Measurements from ENCODE around the gene CCDC194. TPM values are rescaled to one million over a fixed set of nuclear protein-coding genes. Genes with fewer than 3 reads are reported as not detected.
A peak's percentile ranks its signal among the peaks of the same experiment; 100 is the strongest.

Gene CCDC194
- total RNA-seq, 1 donor from 2014 or later, result 0.56 TPM

GRCh38 chr19:17348700-17349099 lies 45.3 kb downstream of the CCDC194 start:
- DNase-seq (ENCODE audit: low spot score), result peak; percentile 65
- Histone ChIP-seq H4K20me1 (ENCODE audit: low read depth) (no peaks in the 10 kb centered on the region), H3F3A (ENCODE audit: low read depth) (peaks cover 16% of the 10 kb centered on the region), H2AFZ (replicated peaks) (peak overlapping the region; percentile 92), H3K27ac (no peak overlapping the region), H3K9me3 (ENCODE audit: low read depth) (no peaks in the 10 kb centered on the region), H3K4me2 (peak overlapping the region; percentile 69), H3K4me3 (peak overlapping the region; percentile 12), H3K36me3 (no peaks in the 10 kb centered on the region), H3K4me1 (peaks cover 5% of the 10 kb centered on the region), H3K79me2 (ENCODE audit: low read depth) (no peaks in the 10 kb centered on the region), H3K27me3 (no peaks in the 10 kb centered on the region), H3K9ac (no peak overlapping the region)
- Mint-ChIP-seq H3K27ac (peak overlapping the region; percentile 92), H3K27me3 (ENCODE audit: insufficient read depth, low read depth) (peaks cover 15% of the 10 kb centered on the region), H3K9me3 (no peaks in the 10 kb centered on the region), H3K4me1 (peaks cover 16% of the 10 kb centered on the region), H3K4me3 (no peak overlapping the region), H3K36me3 (no peaks in the 10 kb centered on the region)
- TF ChIP-seq EZH2phosphoT487 (IDR thresholded peaks at IDR 0.05) (no peak), EZH2 (IDR thresholded peaks at IDR 0.05) (no peak), CTCF (IDR thresholded peaks at IDR 0.05) (no peak)

- H3K27ac ChIP-seq, result no peak overlapping the region
- H3K9ac ChIP-seq, result no peak overlapping the region
- Mint-ChIP-seq H3K4me3 (no peak overlapping the region), H3K36me3 (no peaks in the 10 kb centered on the region), H3K27ac (no peak overlapping the region), H3K9me3 (no peaks in the 10 kb centered on the region), H3K4me1 (peaks cover 13% of the 10 kb centered on the region), H3K27me3 (ENCODE audit: insufficient read depth, low read depth) (peaks cover 11% of the 10 kb centered on the region)
- no peak overlapping the region for H3K4me3 ChIP-seq
- H3K79me2 ChIP-seq (ENCODE audit: low read depth), result no peaks in the 10 kb centered on the region
- TF ChIP-seq EZH2 (IDR thresholded peaks at IDR 0.05) (no peak), EZH2phosphoT487 (IDR thresholded peaks at IDR 0.05) (no peak), CTCF (IDR thresholded peaks at IDR 0.05) (no peak)
- no peaks in the 10 kb centered on the region for H3K27me3 ChIP-seq
- no peak for DNase-seq (ENCODE audit: low spot score)
- no peaks in the 10 kb centered on the region for H3K36me3 ChIP-seq
- H3F3A ChIP-seq (ENCODE audit: low read depth), result peaks cover 16% of the 10 kb centered on the region
- no peaks in the 10 kb centered on the region for H4K20me1 ChIP-seq (ENCODE audit: low read depth)
- H2AFZ ChIP-seq (replicated peaks), result no peak overlapping the region
- no peaks in the 10 kb centered on the region for H3K9me3 ChIP-seq (ENCODE audit: low read depth)
- peaks cover 5% of the 10 kb centered on the region for H3K4me1 ChIP-seq
- H3K4me2 ChIP-seq, result no peak overlapping the region
Observed at GRCh38 chr19:17347877-17348276, 46.1 kb downstream of the CCDC194 start.

- H3K4me1 Mint-ChIP-seq, result peaks cover 13% of the 10 kb centered on the region
- H3F3A ChIP-seq (ENCODE audit: low read depth), result peaks cover 16% of the 10 kb centered on the region
- H3K27ac Mint-ChIP-seq, result no peak overlapping the region
Observed at GRCh38 chr19:17347361-17347760, 46.6 kb downstream of the CCDC194 start.

GRCh38 chr19:17346109-17346671 lies 47.8 kb downstream of the CCDC194 start:
- H3K4me1 Mint-ChIP-seq, result peaks cover 9% of the 10 kb centered on the region
- Histone ChIP-seq H3K36me3 (no peaks in the 10 kb centered on the region), H3K4me2 (no peak overlapping the region), H3K4me1 (peaks cover 5% of the 10 kb centered on the region), H2AFZ (replicated peaks) (no peak overlapping the region), H4K20me1 (ENCODE audit: low read depth) (no peaks in the 10 kb centered on the region), H3K27me3 (no peaks in the 10 kb centered on the region), H3K27ac (no peak overlapping the region), H3K9ac (no peak overlapping the region), H3F3A (ENCODE audit: low read depth) (peaks cover 16% of the 10 kb centered on the region), H3K9me3 (ENCODE audit: low read depth) (no peaks in the 10 kb centered on the region), H3K79me2 (ENCODE audit: low read depth) (no peaks in the 10 kb centered on the region), H3K4me3 (no peak overlapping the region)
- H3K36me3 Mint-ChIP-seq, result no peaks in the 10 kb centered on the region
- peaks cover 7% of the 10 kb centered on the region for H3K27me3 Mint-ChIP-seq (ENCODE audit: insufficient read depth, low read depth)
- peak; percentile 83 for DNase-seq (ENCODE audit: low spot score)
- no peak overlapping the region for H3K27ac Mint-ChIP-seq
- TF ChIP-seq EZH2 (IDR thresholded peaks at IDR 0.05) (no peak), CTCF (IDR thresholded peaks at IDR 0.05) (peak; percentile 91), EZH2phosphoT487 (IDR thresholded peaks at IDR 0.05) (no peak)
- H3K9me3 Mint-ChIP-seq, result no peaks in the 10 kb centered on the region
- no peak overlapping the region for H3K4me3 Mint-ChIP-seq

More at GRCh38 chr19:17347361-17347760, 46.6 kb downstream of the CCDC194 start:
- H3K27me3 Mint-ChIP-seq (ENCODE audit: insufficient read depth, low read depth), result peaks cover 11% of the 10 kb centered on the region
- H3K9me3 Mint-ChIP-seq, result no peaks in the 10 kb centered on the region
- TF ChIP-seq EZH2phosphoT487 (IDR thresholded peaks at IDR 0.05) (no peak), EZH2 (IDR thresholded peaks at IDR 0.05) (no peak)
- H3K4me3 ChIP-seq, result no peak overlapping the region
- H3K79me2 ChIP-seq (ENCODE audit: low read depth), result no peaks in the 10 kb centered on the region
- no peaks in the 10 kb centered on the region for H3K9me3 ChIP-seq (ENCODE audit: low read depth)
- no peak overlapping the region for H3K4me3 Mint-ChIP-seq
- peaks cover 5% of the 10 kb centered on the region for H3K4me1 ChIP-seq
- H3K36me3 Mint-ChIP-seq, result no peaks in the 10 kb centered on the region
- H3K36me3 ChIP-seq, result no peaks in the 10 kb centered on the region
- no peaks in the 10 kb centered on the region for H4K20me1 ChIP-seq (ENCODE audit: low read depth)
- no peak overlapping the region for H3K27ac ChIP-seq
- no peak overlapping the region for H3K4me2 ChIP-seq
- no peak overlapping the region for H3K9ac ChIP-seq
- H2AFZ ChIP-seq (replicated peaks), result no peak overlapping the region
- no peaks in the 10 kb centered on the region for H3K27me3 ChIP-seq
- no peak for DNase-seq (ENCODE audit: low spot score)

Data from neural progenitor cell (in vitro differentiated cells).